Esophagus squamous epithelium (tissue), 5 donors: ENCODE data around the gene SMNDC1. TPM values are rescaled to one million over a fixed set of nuclear protein-coding genes. Genes with fewer than 3 reads are reported as not detected.
"Not testable (repeated sequence)": the region's sequence is repeated elsewhere in the genome, so short reads cannot be mapped to it uniquely, and the experiment has no call there.

Experiments
- DNase-seq: peaks from one replicate; lab custom pipeline; 2025; lab: John Stamatoyannopoulos, UW
- H3K27ac ChIP-seq, 4 donors: fragments of 200-600 bp; sonication (generic); one replicate each; pipeline ENCODE4 v1.5.1; 2016 to 2019; ENCODE audit warnings: mild to moderate bottlenecking in 1 of 4
- H3K27me3 ChIP-seq, 4 donors: fragments of 200-600 bp; sonication (generic); 1 replicate in 3 of 4; 2 replicates in 1 of 4; pipeline versions ENCODE4 v1.5.1 to v1.6.0; 2017 to 2021; ENCODE audit warnings: antibody characterized with exemption in 1 of 4
- H3K36me3 ChIP-seq, 3 donors: fragments of 200-600 bp; sonication (generic); one replicate each; pipeline ENCODE4 v1.5.1; 2016 to 2019
- H3K4me1 ChIP-seq, 3 donors: fragments of 200-600 bp; sonication (generic); one replicate each; pipeline ENCODE4 v1.5.1; 2017 to 2019
- H3K4me3 ChIP-seq, 4 donors: fragments of 200-600 bp; sonication (generic); 1 replicate in 3 of 4; 2 replicates in 1 of 4; pipeline ENCODE4 v1.5.1; 2016 to 2019; ENCODE audit warnings: mild to moderate bottlenecking in 2 of 4, moderate library complexity in 1 of 4
- H3K9me3 ChIP-seq, 3 donors: fragments of 200-600 bp; sonication (generic); one replicate each; pipeline ENCODE4 v1.5.1; 2016 to 2019
- CTCF ChIP-seq, 6 experiments: fragments of 450-650 bp in 4 of 6; fragments of 200-600 bp in 2 of 6; sonication (generic) in 2 of 6; IDR thresholded peaks; one replicate each; pipeline ENCODE4 v1.5.1; 2016 to 2019; ENCODE audit warnings: antibody characterized with exemption in 6 of 6, mild to moderate bottlenecking in 4 of 6, moderate library complexity in 4 of 6
- POLR2A ChIP-seq, 4 donors: fragments of 450-650 bp; IDR thresholded peaks; one replicate each; pipeline ENCODE4 v1.6.1; 2017; ENCODE audit warnings: antibody characterized with exemption in 4 of 4, mild to moderate bottlenecking in 4 of 4, moderate library complexity in 3 of 4
- WGBS, 2 donors: methylation state at CpG; one replicate each; pipeline ENCODE4 v1.1.5; 2018; 5-methylcytosine and 5-hydroxymethylcytosine counted together
- intact Hi-C: fragments of 100-400 bp; cut with DNase I; formaldehyde crosslinking; loops from one replicate; pipeline ENCODE4 v1.15.0; 2022
- total RNA-seq, 4 donors: library from RNA; depleted of rRNA; stranded (reverse); fragments of >200 nt; gene quantifications; one replicate each; pipeline ENCODE4 v1.1.0, GENCODE V29; 2016
- donor health status: DM: yes; HTN: yes; CAD: no.

Gene SMNDC1
- total RNA-seq, 4 donors from 2014 or later = 9.5 to 13.9 (median 10.9) TPM

DNA sequence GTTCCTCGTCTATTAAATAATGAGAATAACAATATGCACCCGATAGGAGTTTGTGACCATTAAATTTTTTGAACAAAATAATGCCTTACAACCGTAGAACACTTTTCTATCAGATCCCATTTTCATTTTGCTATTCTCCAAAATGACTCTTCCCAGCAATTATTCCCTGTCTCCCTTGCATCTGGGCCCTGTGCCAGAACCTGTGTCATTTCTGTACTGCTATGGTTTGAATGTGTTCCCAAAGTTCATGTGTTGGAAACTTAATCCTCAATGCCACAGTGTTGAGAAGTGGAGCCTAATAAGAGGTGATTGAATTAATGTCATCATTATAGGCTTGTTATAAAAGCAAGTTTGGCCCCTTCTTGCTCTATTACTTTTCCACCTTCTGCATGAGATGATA is 33.2 kb upstream of the SMNDC1 start:
- intact Hi-C loops = no loop called here
- Histone ChIP-seq H3K27ac (no peak overlapping the region), H3K9me3 (no peaks in the 10 kb centered on the region), H3K36me3 (no peaks in the 10 kb centered on the region), H3K27me3 (no peaks in the 10 kb centered on the region), H3K4me1 (peaks cover 11 to 22% (median 16%) of the 10 kb centered on the region in 3 donors), H3K4me3 (no peak overlapping the region)
- 90% methylated on average over 3 of the region's 3 CpGs for WGBS, 2 donors
- no peak for DNase-seq
- TF ChIP-seq POLR2A (IDR thresholded peaks at IDR 0.05) (no peak), CTCF (IDR thresholded peaks at IDR 0.05) (no peak)

DNA sequence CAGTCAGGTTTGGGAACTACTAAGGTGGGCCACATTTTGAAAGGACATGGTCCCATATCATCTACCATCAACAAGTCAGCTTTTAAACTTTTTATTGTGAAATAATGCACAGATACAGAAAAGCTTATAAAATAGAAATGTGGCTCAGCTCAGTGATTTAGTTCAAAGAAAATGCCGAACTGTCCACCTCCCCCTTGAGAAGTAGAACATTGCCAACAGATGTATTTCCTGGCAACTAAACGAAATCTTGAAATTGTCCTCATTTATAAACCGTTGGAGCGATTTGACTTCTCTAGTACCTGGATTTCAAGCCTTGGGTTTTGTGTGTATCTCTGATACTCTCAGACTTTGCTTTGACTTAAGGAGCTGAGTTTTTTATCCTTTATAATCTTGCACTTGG is 32.7 kb upstream of the SMNDC1 start:
- no peak overlapping the region for H3K27ac ChIP-seq

DNA sequence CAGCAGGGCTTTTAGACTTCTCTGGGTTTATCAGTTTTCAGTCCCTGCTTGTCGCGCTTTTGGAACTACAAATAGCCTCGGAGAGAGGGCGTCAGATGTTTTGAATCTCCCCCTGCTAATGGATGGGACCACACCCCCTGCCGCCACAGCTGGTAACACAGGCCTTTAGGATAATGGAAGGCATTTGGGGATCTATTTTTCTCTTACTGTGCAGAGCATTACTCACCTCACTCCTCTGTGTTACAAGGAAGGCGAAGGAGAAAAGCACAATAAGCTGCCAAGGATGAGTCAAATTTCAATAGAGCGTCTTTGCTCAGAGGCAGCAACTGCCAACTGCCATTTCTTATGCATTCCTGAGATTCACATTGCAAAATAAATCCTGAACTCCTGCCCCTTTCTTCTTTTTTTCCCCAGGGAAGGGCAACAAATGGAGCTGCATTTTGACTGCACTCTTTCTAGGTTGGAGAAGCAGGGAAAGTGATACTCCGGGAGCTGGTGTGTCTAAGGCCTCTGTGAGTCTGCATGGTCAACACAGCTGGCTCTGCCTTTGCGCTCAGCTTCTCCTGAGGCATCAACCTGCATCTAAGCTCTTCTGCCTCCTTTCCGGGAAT is 31.5 kb upstream of the SMNDC1 start:
- Histone ChIP-seq H3K4me1 (peaks cover 11 to 22% (median 16%) of the 10 kb centered on the region in 3 donors), H3K27ac (peak overlapping the region; percentile 23 to 68 (median 55)), H3K4me3 (peak overlapping the region in 1 of 4 donors; percentile 10), H3K36me3 (no peaks in the 10 kb centered on the region), H3K27me3 (no peaks in the 10 kb centered on the region), H3K9me3 (peaks cover 0 to 6% (median 3%) of the 10 kb centered on the region in 3 donors)
- 15 to 39% methylated on average over 6 to 10 of the region's 10 CpGs for WGBS, 2 donors
- DNase-seq = no peak
- no peak for TF ChIP-seq POLR2A (IDR thresholded peaks at IDR 0.05)
- TF ChIP-seq CTCF (IDR thresholded peaks at IDR 0.05) = peak in 2 of 6 experiments; percentile 33 to 54
- intact Hi-C loops = no loop called here

More for the DNA sequence above, 32.7 kb upstream of the SMNDC1 start:
- Histone ChIP-seq H3K27me3 (no peaks in the 10 kb centered on the region), H3K9me3 (no peaks in the 10 kb centered on the region), H3K36me3 (no peaks in the 10 kb centered on the region), H3K4me3 (no peak overlapping the region), H3K4me1 (peaks cover 11 to 22% (median 16%) of the 10 kb centered on the region in 3 donors)
- no peak for DNase-seq
- TF ChIP-seq POLR2A (IDR thresholded peaks at IDR 0.05) (no peak), CTCF (IDR thresholded peaks at IDR 0.05) (no peak)
- intact Hi-C loops = no loop called here
- 90 to 97% methylated on average over 4 of the region's 4 CpGs for WGBS, 2 donors

DNA sequence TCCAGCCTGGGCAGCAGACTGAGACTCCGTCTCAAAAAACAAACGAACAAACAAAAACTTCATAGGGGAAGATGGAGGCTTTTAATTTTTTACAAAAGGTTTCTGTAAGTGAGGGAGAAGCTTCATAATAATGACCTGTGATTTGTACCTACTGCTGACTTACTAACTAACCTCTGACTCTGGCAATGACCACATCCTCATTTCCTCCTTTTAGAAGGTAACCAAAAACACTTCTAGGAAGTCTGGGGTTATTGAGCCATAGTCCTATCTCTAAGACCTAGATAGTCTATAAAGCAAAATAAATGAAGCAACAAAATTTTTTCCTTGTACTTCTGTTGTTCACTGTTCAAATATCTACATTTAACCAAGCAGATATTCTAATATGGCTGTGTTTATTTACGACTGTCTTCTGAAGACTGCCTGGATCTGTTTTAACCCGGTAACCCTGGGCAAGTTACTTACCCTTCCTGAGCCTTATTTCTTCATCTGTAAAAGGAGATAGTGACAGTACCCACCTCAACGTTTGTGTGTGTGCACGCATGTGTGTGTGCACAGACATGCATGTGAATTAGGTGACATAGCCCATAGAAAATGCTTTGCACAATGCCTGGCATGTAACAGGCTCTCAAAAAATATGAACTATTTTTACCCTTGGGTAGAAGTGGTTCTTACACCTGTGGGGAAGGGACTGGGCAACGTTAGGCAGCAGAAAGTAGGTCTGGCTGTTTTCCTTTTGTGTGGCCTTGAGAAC is 30.8 kb upstream of the SMNDC1 start:
- 61 to 66% methylated on average over 7 of the region's 7 CpGs for WGBS, 2 donors
- Histone ChIP-seq H3K9me3 (peaks cover 0 to 13% (median 10%) of the 10 kb centered on the region in 3 donors), H3K36me3 (no peaks in the 10 kb centered on the region), H3K27me3 (no peaks in the 10 kb centered on the region), H3K4me3 (no peak overlapping the region), H3K27ac (peak overlapping the region; percentile 23 to 68 (median 55)), H3K4me1 (peaks cover 11 to 22% (median 16%) of the 10 kb centered on the region in 3 donors)
- TF ChIP-seq CTCF (IDR thresholded peaks at IDR 0.05) = no peak
- no peak for TF ChIP-seq POLR2A (IDR thresholded peaks at IDR 0.05)
- DNase-seq = no peak
- intact Hi-C loops = no loop called here

DNA sequence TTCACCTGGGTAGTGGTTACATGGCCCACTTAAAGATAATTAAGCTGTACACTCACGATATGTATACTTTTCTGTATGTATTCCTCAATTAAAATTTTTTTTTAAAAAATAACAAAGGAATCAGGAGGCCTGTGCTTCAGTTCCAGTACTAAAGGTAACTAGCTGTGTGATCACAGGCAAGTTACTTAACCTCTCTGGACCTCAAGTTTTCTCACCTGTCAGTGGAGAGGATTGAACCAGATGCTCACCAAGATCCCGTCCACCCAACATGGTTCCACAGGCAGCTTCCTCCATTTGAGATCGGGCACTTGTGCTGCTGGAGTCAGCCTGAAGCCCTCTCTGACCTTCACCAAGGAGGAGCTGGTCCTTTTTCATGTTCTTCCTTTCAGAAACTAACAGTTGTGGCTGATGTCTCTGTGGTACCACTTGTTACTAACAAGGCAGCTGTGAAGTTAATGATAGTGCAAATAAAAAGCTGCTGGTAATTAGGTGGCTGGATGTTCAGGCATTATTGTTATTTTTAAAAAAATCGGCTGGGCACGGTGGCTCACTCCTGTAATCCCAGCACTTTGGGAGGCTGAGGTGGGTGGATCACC is 29.4 kb upstream of the SMNDC1 start:
- intact Hi-C loops = no loop called here
- H3K9me3 ChIP-seq = peaks cover 0 to 24% (median 15%) of the 10 kb centered on the region in 3 donors
- no peak for TF ChIP-seq CTCF (IDR thresholded peaks at IDR 0.05)
- no peaks in the 10 kb centered on the region for H3K36me3 ChIP-seq
- no peak overlapping the region for H3K27ac ChIP-seq
- WGBS, 2 donors = 79 to 87% methylated on average over 5 of the region's 5 CpGs
- peaks cover 11 to 22% (median 16%) of the 10 kb centered on the region in 3 donors for H3K4me1 ChIP-seq
- no peaks in the 10 kb centered on the region for H3K27me3 ChIP-seq
- DNase-seq = no peak
- H3K4me3 ChIP-seq = no peak overlapping the region

DNA sequence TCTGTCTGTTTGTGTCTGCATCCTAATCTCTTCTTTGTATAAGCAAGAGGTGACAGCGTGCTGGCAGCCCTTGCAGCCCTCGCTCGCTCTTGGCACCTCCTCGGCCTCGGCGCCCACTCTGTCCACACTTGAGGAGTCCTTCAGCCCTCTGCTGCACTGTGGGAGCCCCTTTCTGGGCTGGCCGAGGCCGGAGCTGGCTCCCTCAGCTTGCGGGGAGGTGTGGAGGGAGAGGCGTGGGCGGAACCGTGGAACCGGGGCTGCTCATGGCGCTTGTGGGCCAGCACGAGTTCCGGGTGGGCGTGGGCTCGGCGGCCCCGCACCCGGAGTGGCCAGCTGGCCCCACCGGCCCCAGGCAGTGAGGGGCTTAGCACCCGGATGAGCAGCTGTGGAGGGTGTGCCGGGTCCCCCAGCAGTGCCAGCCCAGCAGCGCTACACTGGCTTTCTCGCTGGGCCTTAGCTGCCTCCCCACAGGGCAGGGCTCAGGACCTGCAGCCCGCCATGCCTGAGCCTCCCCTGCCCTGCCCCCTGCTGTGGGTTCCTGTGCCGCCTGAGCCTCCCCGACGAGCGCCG is 26.6 kb upstream of the SMNDC1 start:
- H3K27ac ChIP-seq, intact Hi-C loops, H3K27me3 ChIP-seq, DNase-seq, H3K36me3 ChIP-seq, H3K4me3 ChIP-seq: not testable (repeated sequence)
- 89 to 97% methylated on average over 6 to 7 of the region's 32 CpGs for WGBS, 2 donors
- H3K4me1 ChIP-seq = peaks cover 7 to 14% (median 9%) of the 10 kb centered on the region in 3 donors
- peaks cover 0 to 24% (median 15%) of the 10 kb centered on the region in 3 donors for H3K9me3 ChIP-seq
